Natural killer cell (primary cell): ENCODE data around the gene KNTC1. TPM values are rescaled to one million over a fixed set of nuclear protein-coding genes. Genes with fewer than 3 reads are reported as not detected.
"Not testable (repeated sequence)": the region's sequence is repeated elsewhere in the genome, so short reads cannot be mapped to it uniquely, and the experiment has no call there.

Source experiments
- ATAC-seq, 3 donors: fragments of 150-1000 bp in 2 of 3; fragments of 200-7000 bp in 1 of 3; cut with Tn5 transposase; 1 replicate in 1 of 3; 2 replicates in 2 of 3; pipeline ENCODE4 v1.10.0; 2021; ENCODE audit warnings: mild to moderate bottlenecking in 2 of 3, moderate library complexity in 2 of 3
- DNase-seq, 2 donors: peaks; one replicate each; pipeline versions ENCODE4 v3.0.0 to v3.0.0-alpha.2; 2013 to 2021; ENCODE audit warnings: mixed read lengths in 1 of 2
- H3K27ac ChIP-seq: one replicate; pipeline ENCODE4 v1.5.1; 2013; ENCODE audit warnings: mild to moderate bottlenecking, low read length
- H3K27me3 ChIP-seq: one replicate; pipeline ENCODE4 v1.6.1; 2013; ENCODE audit warnings: low read length; ENCODE audit not compliant: control insufficient read depth, insufficient read depth
- H3K36me3 ChIP-seq: one replicate; pipeline ENCODE4 v1.6.1; 2013; ENCODE audit warnings: low read length; ENCODE audit not compliant: control insufficient read depth, insufficient read depth
- H3K4me1 ChIP-seq: one replicate; pipeline ENCODE4 v1.6.1; 2013; ENCODE audit warnings: low read length; ENCODE audit not compliant: control insufficient read depth, insufficient read depth
- H3K4me3 ChIP-seq: one replicate; pipeline ENCODE4 v1.5.1; 2013; ENCODE audit warnings: low read length
- H3K9me3 ChIP-seq: one replicate; pipeline ENCODE4 v1.6.1; 2013; ENCODE audit warnings: low read length; ENCODE audit not compliant: control insufficient read depth, insufficient read depth
- H3K27ac Mint-ChIP-seq, 2 donors: one replicate each; pipeline ENCODE4 v1.8.0; 2022; ENCODE audit warnings: mild to moderate bottlenecking in 2 of 2, mixed read lengths in 2 of 2, moderate library complexity in 1 of 2
- H3K27me3 Mint-ChIP-seq, 2 donors: one replicate each; pipeline ENCODE4 v1.8.0; 2022; ENCODE audit warnings: low read depth in 2 of 2, mixed read lengths in 2 of 2
- H3K36me3 Mint-ChIP-seq: one replicate; pipeline ENCODE4 v1.8.0; 2022; ENCODE audit warnings: mixed read lengths
- H3K4me1 Mint-ChIP-seq, 2 donors: one replicate each; pipeline ENCODE4 v1.8.0; 2022; ENCODE audit warnings: mixed read lengths in 2 of 2
- H3K4me3 Mint-ChIP-seq: one replicate; pipeline ENCODE4 v1.8.0; 2022; ENCODE audit warnings: mild to moderate bottlenecking, moderate library complexity, mixed read lengths
- H3K9me3 Mint-ChIP-seq, 2 donors: one replicate each; pipeline ENCODE4 v1.8.0; 2022; ENCODE audit warnings: mixed read lengths in 2 of 2
- WGBS: methylation state at CpG from one replicate; pipeline ENCODE4 v1.1.7; 2013; ENCODE audit warnings: missing lambda C conversion rate; ENCODE audit not compliant: insufficient coverage; 5-methylcytosine and 5-hydroxymethylcytosine counted together
- intact Hi-C: fragments of 100-400 bp; cut with micrococcal nuclease; formaldehyde crosslinking; loops from one replicate; pipeline ENCODE4 v1.14.2; 2022
- total RNA-seq, 4 donors: library from RNA; stranded (reverse); fragments of 120-200 nt in 1 of 4; gene quantifications; one replicate each; pipeline versions ENCODE4 v1.2.3 to v1.2.4, GENCODE V29; 2013 to 2022
- TF ChIP-seq, protein P1 (sequence below): fragments of 200-600 bp; IDR thresholded peaks from one replicate; pipeline ENCODE4 v1.8.0; 2022; ENCODE audit warnings: antibody characterized with exemption

Gene KNTC1
- total RNA-seq, 3 donors from 2014 or later (not counting 1 experiment from before 2014, with no cell fraction given), result 31.3 to 33.8 (median 33.2) TPM

DNA sequence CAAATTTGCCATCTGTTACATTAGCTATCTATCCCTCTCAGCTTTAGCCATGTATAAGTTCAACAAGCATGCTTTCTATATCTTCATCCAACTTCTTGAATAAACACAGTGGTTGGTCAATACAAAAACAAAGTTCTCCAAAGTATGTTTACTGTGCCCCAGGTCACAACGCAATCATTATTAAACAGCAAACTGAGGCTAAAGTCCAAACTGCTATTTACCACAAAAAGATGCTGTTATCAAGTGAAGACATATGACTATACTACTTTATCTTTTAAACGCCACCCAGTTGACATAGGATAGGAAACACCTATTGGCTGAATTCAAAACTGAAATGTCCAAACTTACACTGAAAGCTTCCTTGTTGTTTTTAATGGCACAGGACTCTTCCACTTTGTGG lies 38.0 kb upstream of the KNTC1 start:
- H3K27me3 Mint-ChIP-seq, result no peaks in the 10 kb centered on the region
- ATAC-seq (no peak), DNase-seq (no peak)
- WGBS, result 100% methylated on average over 2 of the region's 2 CpGs
- H3K4me3 Mint-ChIP-seq, result no peak overlapping the region
- TF ChIP-seq, protein P1, sequence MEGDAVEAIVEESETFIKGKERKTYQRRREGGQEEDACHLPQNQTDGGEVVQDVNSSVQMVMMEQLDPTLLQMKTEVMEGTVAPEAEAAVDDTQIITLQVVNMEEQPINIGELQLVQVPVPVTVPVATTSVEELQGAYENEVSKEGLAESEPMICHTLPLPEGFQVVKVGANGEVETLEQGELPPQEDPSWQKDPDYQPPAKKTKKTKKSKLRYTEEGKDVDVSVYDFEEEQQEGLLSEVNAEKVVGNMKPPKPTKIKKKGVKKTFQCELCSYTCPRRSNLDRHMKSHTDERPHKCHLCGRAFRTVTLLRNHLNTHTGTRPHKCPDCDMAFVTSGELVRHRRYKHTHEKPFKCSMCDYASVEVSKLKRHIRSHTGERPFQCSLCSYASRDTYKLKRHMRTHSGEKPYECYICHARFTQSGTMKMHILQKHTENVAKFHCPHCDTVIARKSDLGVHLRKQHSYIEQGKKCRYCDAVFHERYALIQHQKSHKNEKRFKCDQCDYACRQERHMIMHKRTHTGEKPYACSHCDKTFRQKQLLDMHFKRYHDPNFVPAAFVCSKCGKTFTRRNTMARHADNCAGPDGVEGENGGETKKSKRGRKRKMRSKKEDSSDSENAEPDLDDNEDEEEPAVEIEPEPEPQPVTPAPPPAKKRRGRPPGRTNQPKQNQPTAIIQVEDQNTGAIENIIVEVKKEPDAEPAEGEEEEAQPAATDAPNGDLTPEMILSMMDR, result no peak
- H3K9me3 Mint-ChIP-seq, result no peaks in the 10 kb centered on the region
- H3K4me3 ChIP-seq, result no peak overlapping the region
- H3K9me3 ChIP-seq, result no peaks in the 10 kb centered on the region
- H3K27ac ChIP-seq, result no peak overlapping the region
- no peaks in the 10 kb centered on the region for H3K27me3 ChIP-seq
- intact Hi-C loops, result no loop called here
- H3K36me3 Mint-ChIP-seq, result peaks cover 30% of the 10 kb centered on the region
- peaks cover 67% of the 10 kb centered on the region for H3K36me3 ChIP-seq
- H3K4me1 Mint-ChIP-seq, result peaks cover 7 to 10% of the 10 kb centered on the region in 2 donors
- H3K4me1 ChIP-seq, result no peaks in the 10 kb centered on the region
- no peak overlapping the region for H3K27ac Mint-ChIP-seq

DNA sequence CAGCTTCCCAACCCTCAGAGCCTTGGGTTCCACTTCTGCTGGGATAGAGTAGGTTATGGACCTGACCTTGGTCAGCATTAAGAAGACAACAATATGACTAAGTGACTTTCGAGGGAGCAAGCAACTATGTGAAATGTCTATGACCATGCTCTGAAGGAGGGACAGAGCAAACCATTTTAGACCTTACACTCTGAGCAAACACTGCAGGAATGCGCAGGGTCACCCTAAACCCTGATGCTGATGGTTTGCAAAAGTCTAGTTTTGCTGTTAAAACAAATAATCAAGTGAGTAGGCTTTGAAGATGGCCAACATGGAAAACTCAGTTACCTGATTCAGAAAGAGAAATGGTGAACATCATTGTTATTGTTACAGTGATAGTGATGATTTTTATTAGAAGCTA lies 35.1 kb upstream of the KNTC1 start:
- ATAC-seq, result no peak
- WGBS, result 93% methylated on average over 2 of the region's 2 CpGs
- no peaks in the 10 kb centered on the region for H3K9me3 ChIP-seq
- H3K4me1 ChIP-seq, result no peaks in the 10 kb centered on the region
- H3K36me3 Mint-ChIP-seq, result peaks cover 23% of the 10 kb centered on the region
- peaks cover 7 to 21% of the 10 kb centered on the region in 2 donors for H3K4me1 Mint-ChIP-seq
- no peaks in the 10 kb centered on the region for H3K27me3 ChIP-seq
- intact Hi-C loops, result no loop called here
- no peak for DNase-seq
- no peak overlapping the region for H3K27ac Mint-ChIP-seq
- TF ChIP-seq, protein P1, result no peak
- no peak overlapping the region for H3K4me3 Mint-ChIP-seq
- H3K9me3 Mint-ChIP-seq, result no peaks in the 10 kb centered on the region
- peaks cover 62% of the 10 kb centered on the region for H3K36me3 ChIP-seq
- H3K27me3 Mint-ChIP-seq, result no peaks in the 10 kb centered on the region
- no peak overlapping the region for H3K4me3 ChIP-seq
- no peak overlapping the region for H3K27ac ChIP-seq

DNA sequence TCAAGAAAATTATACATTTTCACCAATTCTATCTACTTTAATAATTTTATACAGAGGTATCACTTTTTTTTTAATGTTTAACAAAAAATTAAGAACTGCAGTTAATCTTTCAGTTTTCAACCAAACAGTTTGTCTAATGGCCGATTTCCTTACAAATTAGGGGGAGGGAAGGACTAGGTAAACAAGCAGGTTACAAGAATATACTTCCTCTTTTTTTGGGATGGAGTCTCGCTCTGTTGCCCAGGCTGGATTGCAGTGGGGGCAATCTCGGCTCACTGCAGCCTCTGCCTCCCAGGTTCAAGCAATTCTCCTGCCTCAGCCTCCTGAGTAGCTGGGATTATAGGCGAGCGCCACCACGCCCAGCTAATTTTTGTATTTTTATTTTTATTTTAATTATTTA lies 33.8 kb upstream of the KNTC1 start:
- H3K4me3 ChIP-seq, H3K4me3 Mint-ChIP-seq, H3K27ac Mint-ChIP-seq, H3K4me1 ChIP-seq, H3K9me3 Mint-ChIP-seq, DNase-seq, H3K27me3 Mint-ChIP-seq, H3K9me3 ChIP-seq, ATAC-seq, intact Hi-C loops, H3K27me3 ChIP-seq, H3K27ac ChIP-seq: not testable (repeated sequence)
- peaks cover 50% of the 10 kb centered on the region for H3K36me3 ChIP-seq
- peaks cover 23% of the 10 kb centered on the region for H3K36me3 Mint-ChIP-seq
- WGBS, result 84% methylated on average over 3 of the region's 6 CpGs
- H3K4me1 Mint-ChIP-seq, result peaks cover 7 to 19% of the 10 kb centered on the region in 2 donors

DNA sequence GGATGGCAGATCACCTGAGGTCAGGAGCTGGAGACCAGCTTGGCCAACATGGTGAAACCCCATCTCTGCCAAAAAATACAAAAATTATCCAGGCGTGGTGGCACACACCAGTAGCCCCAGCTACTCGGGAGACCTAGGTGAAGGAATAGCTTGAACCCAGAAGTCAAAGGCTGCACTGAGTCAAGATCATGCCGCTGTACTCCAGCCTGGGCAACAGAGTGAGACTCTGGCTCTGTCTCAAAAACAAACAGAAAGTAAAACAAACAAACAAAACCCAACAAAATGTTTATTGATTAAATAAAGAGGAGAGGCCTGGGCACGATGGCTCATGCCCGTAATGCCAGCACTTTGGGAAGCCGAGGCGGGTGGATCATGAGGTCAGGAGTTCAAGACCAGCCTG lies 31.8 kb upstream of the KNTC1 start:
- H3K9me3 ChIP-seq, result no peaks in the 10 kb centered on the region
- DNase-seq, result no peak
- H3K4me3 ChIP-seq, result no peak overlapping the region
- H3K27ac Mint-ChIP-seq, result no peak overlapping the region
- peaks cover 33% of the 10 kb centered on the region for H3K36me3 ChIP-seq
- no peak overlapping the region for H3K27ac ChIP-seq
- WGBS, result 89% methylated on average over 7 of the region's 7 CpGs
- no peak for ATAC-seq
- peaks cover 10% of the 10 kb centered on the region for H3K36me3 Mint-ChIP-seq
- peaks cover 6 to 26% of the 10 kb centered on the region in 2 donors for H3K4me1 Mint-ChIP-seq
- no peaks in the 10 kb centered on the region for H3K27me3 ChIP-seq
- peaks cover 18% of the 10 kb centered on the region for H3K4me1 ChIP-seq
- H3K4me3 Mint-ChIP-seq, result no peak overlapping the region
- H3K27me3 Mint-ChIP-seq, result no peaks in the 10 kb centered on the region
- no peaks in the 10 kb centered on the region for H3K9me3 Mint-ChIP-seq
- intact Hi-C loops, result no loop called here
- TF ChIP-seq, protein P1, result no peak
